DND-41 (cell line): ENCODE results near the gene KNDC1.

Experiments used
- ATAC-seq: fragments of 200-7000 bp; cut with Tn5 transposase; 3 replicates; pipeline ENCODE4 v1.9.1; 2021; ENCODE audit warnings: low read depth; ENCODE audit not compliant: insufficient read depth
- DNase-seq: peaks from one replicate; pipeline ENCODE4 v3.0.0-alpha.2; 2020
- H2AFZ ChIP-seq: 2 replicates; pipeline ENCODE4 v1.6.0; 2012; ENCODE audit warnings: low read depth, low read length
- H3K27ac ChIP-seq: 2 replicates; pipeline ENCODE4 v1.5.1; 2012; ENCODE audit warnings: low read length, inconsistent platforms
- H3K27me3 ChIP-seq: fragments of 200-600 bp; sonication (generic); 2 replicates; pipeline ENCODE4 v1.6.0; 2012; ENCODE audit warnings: low read length, mild to moderate bottlenecking, inconsistent platforms; ENCODE audit not compliant: insufficient read depth, poor library complexity
- H3K36me3 ChIP-seq: 2 replicates; pipeline ENCODE4 v1.5.1; 2012; ENCODE audit warnings: low read length, inconsistent platforms; ENCODE audit not compliant: insufficient read depth
- H3K4me1 ChIP-seq: 2 replicates; pipeline ENCODE4 v1.5.1; 2012; ENCODE audit warnings: mild to moderate bottlenecking, low read length; ENCODE audit not compliant: insufficient read depth
- H3K4me2 ChIP-seq: 2 replicates; pipeline ENCODE4 v1.6.0; 2012; ENCODE audit warnings: mild to moderate bottlenecking, moderate library complexity, low read length, inconsistent platforms; ENCODE audit not compliant: insufficient read depth
- H3K4me3 ChIP-seq, 2 experiments: fragments of 200-600 bp in 1 of 2; shearing (Covaris generic) in 1 of 2; 2 replicates each; pipeline ENCODE4 v1.5.1; 2012 to 2016; ENCODE audit warnings: inconsistent platforms in 2 of 2, low read length in 2 of 2, mild to moderate bottlenecking in 2 of 2, low read depth in 1 of 2, moderate library complexity in 1 of 2
- H3K79me2 ChIP-seq: 2 replicates; pipeline ENCODE4 v1.6.0; 2012; ENCODE audit warnings: low read length, inconsistent platforms; ENCODE audit not compliant: insufficient read depth
- H3K9ac ChIP-seq: 2 replicates; pipeline ENCODE4 v1.6.0; 2012; ENCODE audit warnings: low read depth, mild to moderate bottlenecking, inconsistent platforms, low read length, moderate library complexity
- H3K9me3 ChIP-seq: 2 replicates; pipeline ENCODE4 v1.5.1; 2012; ENCODE audit warnings: low read length, moderate library complexity, mild to moderate bottlenecking, inconsistent platforms; ENCODE audit not compliant: insufficient read depth, severe bottlenecking
- H4K20me1 ChIP-seq: 2 replicates; pipeline ENCODE4 v1.6.0; 2012; ENCODE audit warnings: low read length; ENCODE audit not compliant: insufficient read depth
- CTCF ChIP-seq: IDR thresholded peaks from 2 replicates; pipeline ENCODE4 v1.5.1; 2012; ENCODE audit warnings: borderline replicate concordance, low read length, moderate library complexity, mild to moderate bottlenecking; ENCODE audit not compliant: poor library complexity, severe bottlenecking; ENCODE audit errors: extremely low read depth
- EZH2 ChIP-seq: IDR thresholded peaks from 3 replicates; pipeline ENCODE4 v1.6.1; 2012; ENCODE audit warnings: borderline replicate concordance, low read depth, mild to moderate bottlenecking, moderate library complexity, low read length, inconsistent platforms; ENCODE audit not compliant: severe bottlenecking

KNDC1 gene

GRCh38 chr10:133132473-133133291 lies 27.3 kb upstream of the KNDC1 start:
- H3K9me3 ChIP-seq, result no peaks in the 10 kb centered on the region
- peak; percentile 34; the same call in 1 of the 3 replicates for ATAC-seq
- no peak overlapping the region for H3K4me2 ChIP-seq
- H3K27ac ChIP-seq, result no peak overlapping the region
- no peak for DNase-seq
- H4K20me1 ChIP-seq, result peaks cover 15% of the 10 kb centered on the region; the same call in 1 of the 2 replicates
- H3K9ac ChIP-seq, result no peak overlapping the region
- no peak overlapping the region for H2AFZ ChIP-seq
- H3K4me3 ChIP-seq, result no peak overlapping the region
- H3K36me3 ChIP-seq, result no peaks in the 10 kb centered on the region
- no peaks in the 10 kb centered on the region for H3K79me2 ChIP-seq
- H3K27me3 ChIP-seq, result no peaks in the 10 kb centered on the region
- TF ChIP-seq CTCF, result no peak
- no peak for TF ChIP-seq EZH2
- H3K4me1 ChIP-seq, result no peaks in the 10 kb centered on the region

- no peak overlapping the region for H3K4me2 ChIP-seq
- H4K20me1 ChIP-seq, result peaks cover 15% of the 10 kb centered on the region; the same call in 1 of the 2 replicates
- no peak overlapping the region for H3K9ac ChIP-seq
- H3K9me3 ChIP-seq, result no peaks in the 10 kb centered on the region
- no peaks in the 10 kb centered on the region for H3K36me3 ChIP-seq
- TF ChIP-seq EZH2 (no peak), CTCF (no peak)
- ATAC-seq (no peak), DNase-seq (no peak)
- H3K27ac ChIP-seq, result no peak overlapping the region
- no peaks in the 10 kb centered on the region for H3K27me3 ChIP-seq
- H3K4me1 ChIP-seq, result no peaks in the 10 kb centered on the region
- H3K4me3 ChIP-seq, result no peak overlapping the region
- H3K79me2 ChIP-seq, result no peaks in the 10 kb centered on the region
- H2AFZ ChIP-seq, result no peak overlapping the region
Measured at GRCh38 chr10:133133471-133134231, 26.4 kb upstream of the KNDC1 start.

- Histone ChIP-seq H3K4me2 (no peak overlapping the region), H3K9me3 (no peaks in the 10 kb centered on the region), H4K20me1 (peaks cover 15% of the 10 kb centered on the region; the same call in 1 of the 2 replicates), H3K4me1 (no peaks in the 10 kb centered on the region), H3K27ac (no peak overlapping the region), H3K36me3 (no peaks in the 10 kb centered on the region), H3K9ac (no peak overlapping the region), H3K27me3 (no peaks in the 10 kb centered on the region), H2AFZ (no peak overlapping the region), H3K4me3 (no peak overlapping the region), H3K79me2 (no peaks in the 10 kb centered on the region)
- ATAC-seq, result peak; percentile 64
- TF ChIP-seq EZH2 (no peak), CTCF (no peak)
- no peak for DNase-seq
Measured at GRCh38 chr10:133134411-133135115, 25.5 kb upstream of the KNDC1 start.
